HG03432 (cell line): ENCODE results near the gene CELF5.
"Not testable (repeated sequence)": the region's sequence is repeated elsewhere in the genome, so short reads cannot be mapped to it uniquely, and the experiment has no call there.

ENCODE experiments used
- ATAC-seq: cut with Tn5 transposase; IDR thresholded peaks from one replicate; pipeline ENCODE4 v1.9.1; 2021; ENCODE audit warnings: mild to moderate bottlenecking, moderate library complexity; ENCODE audit not compliant: unreplicated experiment

The CELF5 gene

DNA sequence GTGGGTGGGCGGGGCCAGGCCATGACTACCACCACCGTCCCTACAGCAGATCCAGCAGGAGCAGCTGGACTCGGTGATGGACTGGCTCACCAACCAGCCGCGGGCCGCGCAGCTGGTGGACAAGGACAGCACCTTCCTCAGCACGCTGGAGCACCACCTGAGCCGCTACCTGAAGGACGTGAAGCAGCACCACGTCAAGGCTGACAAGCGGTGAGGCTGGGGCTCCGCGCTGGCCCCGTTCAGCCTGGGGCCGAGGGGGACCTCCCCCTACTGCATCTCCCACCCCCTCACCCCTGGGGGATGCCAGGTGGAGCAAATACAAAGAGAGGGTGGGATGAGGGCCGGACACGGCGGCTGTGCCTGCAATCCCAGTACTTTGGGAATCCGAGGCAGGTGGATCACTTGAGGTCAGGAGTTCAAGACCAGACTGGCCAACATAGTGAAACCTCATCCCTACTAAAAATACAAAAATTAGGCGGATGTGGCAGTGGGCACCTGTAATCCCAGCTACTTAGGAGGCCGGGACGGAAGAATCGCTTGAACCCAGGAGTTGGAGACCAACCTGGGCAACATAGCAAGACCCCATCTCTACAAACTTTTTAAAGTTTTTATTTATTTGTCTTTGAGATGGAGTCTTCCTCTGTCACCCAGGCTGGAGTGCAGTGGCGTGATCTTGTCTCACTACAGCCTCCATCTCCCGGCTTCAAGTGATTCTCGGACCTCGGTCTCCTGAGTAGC, 18.1 kb upstream of the CELF5 start:
- ATAC-seq = no peak

DNA sequence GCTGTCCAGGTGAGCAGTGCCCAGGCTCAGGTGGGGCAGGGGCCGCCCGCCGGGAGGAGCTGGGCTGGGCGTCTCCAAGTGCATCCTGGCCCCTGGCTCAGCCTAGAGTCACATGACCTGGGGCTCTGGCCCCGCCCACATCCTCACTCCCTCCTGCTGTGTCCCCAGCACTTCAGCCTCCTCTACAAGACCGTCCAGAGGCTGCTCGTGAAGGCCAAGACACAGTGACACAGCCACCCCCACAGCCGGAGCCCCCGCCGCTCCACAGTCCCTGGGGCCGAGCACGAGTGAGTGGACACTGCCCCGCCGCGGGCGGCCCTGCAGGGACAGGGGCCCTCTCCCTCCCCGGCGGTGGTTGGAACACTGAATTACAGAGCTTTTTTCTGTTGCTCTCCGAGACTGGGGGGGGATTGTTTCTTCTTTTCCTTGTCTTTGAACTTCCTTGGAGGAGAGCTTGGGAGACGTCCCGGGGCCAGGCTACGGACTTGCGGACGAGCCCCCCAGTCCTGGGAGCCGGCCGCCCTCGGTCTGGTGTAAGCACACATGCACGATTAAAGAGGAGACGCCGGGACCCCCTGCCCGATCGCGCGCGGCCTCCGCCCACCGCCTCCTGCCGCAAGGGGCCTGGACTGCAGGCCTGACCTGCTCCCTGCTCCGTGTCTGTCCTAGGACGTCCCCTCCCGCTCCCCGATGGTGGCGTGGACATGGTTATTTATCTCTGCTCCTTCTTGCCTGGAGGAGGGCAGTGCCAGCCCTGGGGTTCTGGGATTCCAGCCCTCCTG, 16.8 kb upstream of the CELF5 start:
- ATAC-seq = no peak

DNA sequence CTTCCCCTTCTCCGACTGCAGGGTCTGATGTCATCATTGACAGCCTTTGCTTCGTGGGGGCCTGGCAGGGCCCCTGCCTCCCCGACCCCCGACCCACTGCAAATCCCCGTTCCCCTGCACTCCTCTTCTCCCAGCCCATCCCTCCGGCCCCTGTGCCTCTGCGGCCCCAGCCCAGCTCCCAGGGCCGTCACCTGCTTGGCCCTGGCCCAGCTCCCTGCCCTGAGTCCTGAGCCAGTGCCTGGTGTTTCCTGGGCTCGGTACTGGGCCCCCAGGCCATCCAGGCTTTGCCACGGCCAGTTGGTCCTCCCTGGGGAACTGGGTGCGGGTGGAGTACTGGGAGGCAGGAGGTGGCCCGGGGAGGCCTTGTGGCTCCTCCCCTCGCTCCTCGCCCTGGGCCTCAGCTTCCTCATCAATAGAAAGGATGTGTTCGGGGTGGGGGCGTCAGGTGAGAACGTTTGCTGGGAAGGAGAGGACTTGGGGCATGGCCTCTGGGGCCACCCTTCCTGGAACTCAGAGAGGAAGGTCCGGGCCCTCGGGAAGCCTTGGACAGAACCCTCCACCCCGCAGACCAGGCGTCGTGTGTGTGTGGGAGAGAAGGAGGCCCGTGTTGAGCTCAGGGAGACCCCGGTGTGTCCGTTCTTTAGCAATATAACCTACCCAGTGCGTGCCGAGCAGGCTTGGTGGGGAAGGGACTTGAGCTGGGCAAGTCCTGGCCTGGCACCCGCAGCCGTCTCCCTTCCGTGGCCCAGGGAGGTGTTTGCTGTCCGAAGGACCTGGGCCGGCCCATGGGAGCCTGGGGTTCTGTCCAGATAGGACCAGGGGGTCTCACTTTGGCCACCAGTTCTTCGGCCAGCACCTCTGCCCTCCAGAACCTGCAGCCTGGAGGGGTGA, 15.9 kb upstream of the CELF5 start:
- no peak for ATAC-seq

DNA sequence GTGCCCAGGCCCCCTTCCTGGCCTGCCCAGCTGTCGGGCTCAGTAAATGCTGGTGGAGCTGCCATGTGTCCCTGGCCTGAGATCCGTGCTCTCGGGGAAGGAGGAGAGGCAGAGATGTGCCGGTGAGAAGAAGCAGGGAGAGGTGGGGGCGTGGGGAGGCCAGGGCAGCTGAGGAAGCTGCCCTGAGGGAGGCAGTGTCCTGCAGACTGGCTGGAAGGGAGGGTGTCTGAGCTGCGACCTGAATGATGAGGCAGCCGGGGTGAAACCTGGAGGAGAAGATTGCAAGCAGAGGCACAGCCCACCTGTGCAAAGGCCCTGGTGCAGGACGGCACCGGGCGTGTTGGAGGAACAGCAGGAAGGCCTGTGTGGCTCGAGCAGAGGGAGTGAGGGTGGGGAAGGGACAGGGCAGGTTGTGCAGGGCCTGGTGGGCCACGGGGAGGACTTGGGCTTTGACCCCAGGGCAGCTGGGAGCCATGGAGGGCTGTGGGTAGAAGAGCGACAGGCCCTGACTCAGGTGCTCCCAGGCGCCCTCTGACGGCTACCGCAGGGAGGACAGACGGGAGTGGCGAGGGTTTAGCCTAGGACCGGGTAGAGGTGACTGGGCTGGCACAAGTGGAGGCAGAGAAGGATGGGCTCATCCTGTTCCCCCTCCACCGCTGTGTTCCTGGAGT, 14.0 kb upstream of the CELF5 start:
- ATAC-seq = no peak

DNA sequence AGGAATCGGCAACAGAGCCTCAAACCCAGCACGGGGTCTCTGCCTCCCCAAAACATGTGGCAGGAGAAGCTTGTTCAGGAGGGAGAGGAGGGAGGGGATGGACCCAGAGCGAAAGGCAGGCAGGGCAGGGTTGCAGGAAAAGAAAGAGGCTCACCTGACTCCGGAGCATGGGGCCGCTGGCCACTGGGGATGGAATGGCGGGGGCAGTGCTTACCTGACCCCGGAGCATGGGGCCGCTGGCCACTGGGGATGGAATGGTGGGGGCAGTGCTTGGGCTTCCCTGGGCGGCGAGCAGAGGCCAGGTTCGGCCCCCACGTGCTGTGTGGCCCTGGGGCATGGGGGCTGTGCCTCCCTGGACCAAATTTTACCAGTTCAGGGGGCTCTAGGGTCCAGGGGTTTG, 13.3 kb upstream of the CELF5 start:
- no peak for ATAC-seq

DNA sequence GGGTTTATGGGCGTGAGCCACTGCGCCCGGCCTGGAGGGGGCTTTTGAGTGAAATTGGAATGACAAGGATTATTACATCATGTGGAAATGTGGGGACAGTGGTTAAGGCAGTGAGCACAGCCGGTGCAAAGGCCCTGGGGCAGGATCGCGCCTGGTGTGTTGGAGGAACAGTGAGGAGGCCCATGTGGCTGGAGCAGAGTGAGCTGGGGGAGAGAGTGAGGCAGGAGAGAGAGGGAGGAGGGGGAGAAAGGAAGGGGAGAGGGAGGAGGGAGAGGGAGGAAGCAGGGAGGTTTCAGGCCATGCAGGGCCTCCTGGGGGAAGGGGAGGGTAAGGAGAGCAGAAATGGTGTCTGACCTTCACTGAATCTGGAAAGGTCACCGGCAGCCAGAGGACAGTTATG, 11.3 kb upstream of the CELF5 start:
- no peak for ATAC-seq

DNA sequence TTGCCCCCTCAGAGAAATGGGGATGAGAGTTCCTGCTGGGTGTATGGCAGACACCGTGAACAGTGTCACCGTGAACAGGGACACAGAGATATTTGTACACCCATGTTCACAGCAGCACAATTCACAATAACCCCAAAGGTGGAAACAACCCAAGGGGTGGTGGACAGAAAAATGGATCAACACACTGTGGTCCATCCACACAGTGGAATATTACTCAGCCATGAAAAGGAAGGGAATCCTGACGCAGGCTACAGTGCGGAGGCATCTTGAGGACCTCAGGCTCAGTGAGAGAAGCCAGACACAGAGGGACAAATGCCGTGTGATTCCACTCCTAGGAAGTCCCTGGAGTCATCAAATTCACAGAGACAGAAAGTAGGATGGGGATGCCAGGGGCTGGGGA, 7.6 kb upstream of the CELF5 start:
- ATAC-seq = no peak

DNA sequence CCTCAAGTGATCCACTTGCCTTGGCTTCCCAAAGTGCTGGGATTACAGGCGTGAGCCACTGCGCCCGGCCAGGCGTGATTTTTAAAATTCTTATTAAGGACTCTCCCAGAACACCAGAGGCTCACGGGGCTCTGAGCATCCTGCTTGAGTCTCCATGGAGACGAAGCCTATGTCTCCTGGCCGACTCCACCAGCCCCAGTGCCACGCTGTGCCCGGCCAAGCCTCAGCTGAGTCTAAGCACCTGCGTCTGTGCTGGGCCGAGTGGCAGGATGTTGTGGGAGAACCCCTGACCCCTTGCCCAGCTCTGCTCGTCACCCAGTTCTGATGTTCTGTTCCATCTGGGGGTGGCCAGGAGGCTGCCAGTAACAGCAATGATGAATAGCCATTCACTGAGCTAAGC, 3.9 kb upstream of the CELF5 start:
- no peak for ATAC-seq

DNA sequence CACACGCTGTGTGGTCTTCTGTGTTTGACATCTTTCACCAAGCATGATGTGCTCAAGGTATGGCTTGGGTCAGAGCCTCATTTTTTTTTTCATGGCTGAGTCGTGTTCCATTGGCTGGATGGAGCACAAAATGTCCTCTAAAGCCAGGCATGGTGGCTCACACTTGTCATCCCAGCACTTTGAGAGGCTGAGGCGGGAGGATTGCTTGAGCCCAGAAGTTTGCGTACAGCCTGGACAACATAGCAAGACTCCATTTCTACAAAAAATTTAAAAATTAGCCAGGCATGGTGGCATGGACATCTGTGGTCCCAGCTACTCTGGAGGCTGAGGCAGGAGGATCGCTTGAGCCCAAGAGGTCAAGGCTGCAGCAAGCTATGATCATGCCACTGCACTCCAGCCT, 2.9 kb upstream of the CELF5 start:
- not testable (repeated sequence) for ATAC-seq

DNA sequence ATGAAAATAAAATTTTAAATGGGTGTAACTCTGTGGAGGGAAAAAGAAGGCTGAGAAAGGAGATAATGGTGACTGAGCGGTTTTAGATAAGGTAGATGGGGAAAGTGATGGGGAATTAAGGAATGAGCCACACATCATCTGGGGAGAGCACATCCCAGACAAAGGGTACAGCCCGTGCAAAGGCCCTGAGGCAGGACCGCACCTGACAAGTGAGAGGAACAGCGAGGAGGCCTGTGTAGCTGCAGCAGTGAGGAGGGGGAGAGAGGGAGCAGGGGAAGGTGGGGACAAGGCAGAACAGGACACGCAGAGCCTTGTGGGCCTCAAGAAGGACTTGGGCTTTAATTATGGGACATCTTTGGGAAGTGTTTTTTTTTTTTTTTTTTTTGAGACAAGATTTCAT, 1.8 kb upstream of the CELF5 start:
- no peak for ATAC-seq

DNA sequence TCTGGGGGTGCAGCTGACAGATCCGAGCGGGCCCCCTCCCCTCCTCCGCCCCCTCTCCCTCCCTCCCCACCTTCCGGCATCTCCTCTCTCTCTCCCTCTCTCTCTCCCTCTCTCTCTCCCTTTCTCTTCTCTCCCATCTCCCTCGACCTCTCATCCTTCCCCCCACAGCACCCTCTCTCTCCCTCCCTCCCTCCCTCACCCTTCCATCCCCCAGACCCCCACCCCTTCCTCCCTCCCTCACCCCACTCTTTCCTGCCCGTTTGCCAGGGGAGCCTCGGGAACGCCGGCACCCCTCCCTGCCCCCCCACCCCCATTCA, 666 bp downstream of the CELF5 start:
- no peak for ATAC-seq

DNA sequence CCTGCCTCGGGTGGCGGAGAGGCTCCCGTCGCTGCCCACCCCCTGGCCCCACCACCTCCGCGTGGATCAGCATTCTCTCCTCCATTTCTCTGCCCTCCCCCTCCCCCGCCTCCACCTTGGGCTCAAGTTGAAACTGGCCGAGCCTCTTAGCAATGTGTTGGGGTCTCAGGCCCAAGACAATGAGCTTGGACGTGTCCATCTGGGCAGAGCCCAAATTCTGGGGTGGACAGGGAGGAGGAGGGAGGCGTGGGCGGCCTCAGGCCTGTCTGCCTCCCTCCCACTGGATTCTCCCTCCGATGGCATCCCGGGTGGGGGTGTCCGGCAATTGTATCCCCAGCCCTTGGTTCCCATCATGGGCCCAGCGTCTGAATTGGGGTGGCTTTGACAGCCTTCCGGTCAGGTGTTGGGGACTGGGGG, 1.2 kb downstream of the CELF5 start:
- ATAC-seq = no peak

DNA sequence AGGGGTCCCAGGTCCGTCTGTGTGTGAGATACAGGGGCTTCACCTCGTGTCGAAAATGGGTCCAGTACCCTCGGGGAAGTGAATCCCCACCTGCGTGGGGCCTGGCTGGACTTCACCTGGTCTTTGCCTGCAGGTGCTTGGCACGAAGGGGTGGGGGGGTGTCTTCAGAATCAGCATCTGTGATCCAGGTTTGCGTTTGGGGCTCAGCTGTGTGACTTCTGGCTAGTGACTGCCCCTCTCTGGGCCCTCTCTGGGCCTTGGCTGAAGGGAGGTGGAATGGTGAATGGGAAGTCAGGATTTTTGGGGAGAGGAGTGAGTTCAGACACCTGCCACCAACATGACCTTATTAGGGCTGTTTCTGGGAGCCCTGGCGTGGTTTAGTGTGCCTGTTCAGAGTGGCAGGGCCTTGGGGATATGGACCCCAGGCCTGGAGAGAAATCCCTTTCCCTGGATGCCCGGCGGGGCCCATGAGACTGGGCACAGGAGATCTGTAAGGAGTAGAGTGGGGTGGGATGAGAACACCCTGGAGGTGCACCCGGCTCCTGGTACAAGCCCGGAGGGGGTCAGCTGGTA, 2.7 kb downstream of the CELF5 start:
- ATAC-seq = no peak

DNA sequence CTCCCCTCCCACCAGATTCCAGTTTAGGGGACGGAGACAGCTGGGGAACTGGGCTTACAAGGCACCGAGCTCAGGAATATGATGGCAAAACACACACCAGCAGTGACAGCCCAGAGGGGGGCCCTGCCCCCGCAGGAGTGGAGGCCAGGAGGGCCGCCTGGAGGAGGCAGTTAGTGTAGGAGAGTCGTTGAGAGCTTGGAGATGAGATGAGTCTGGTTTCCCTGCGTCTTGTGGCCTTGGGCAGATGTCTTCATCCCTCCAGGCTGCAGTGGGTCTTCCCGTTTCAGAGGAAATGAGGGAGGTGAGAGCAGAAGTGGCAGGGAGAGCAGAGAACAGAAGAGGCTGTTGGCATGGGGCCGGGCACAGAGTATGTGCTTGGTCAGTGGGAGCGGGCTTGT, 4.9 kb downstream of the CELF5 start:
- no peak for ATAC-seq

DNA sequence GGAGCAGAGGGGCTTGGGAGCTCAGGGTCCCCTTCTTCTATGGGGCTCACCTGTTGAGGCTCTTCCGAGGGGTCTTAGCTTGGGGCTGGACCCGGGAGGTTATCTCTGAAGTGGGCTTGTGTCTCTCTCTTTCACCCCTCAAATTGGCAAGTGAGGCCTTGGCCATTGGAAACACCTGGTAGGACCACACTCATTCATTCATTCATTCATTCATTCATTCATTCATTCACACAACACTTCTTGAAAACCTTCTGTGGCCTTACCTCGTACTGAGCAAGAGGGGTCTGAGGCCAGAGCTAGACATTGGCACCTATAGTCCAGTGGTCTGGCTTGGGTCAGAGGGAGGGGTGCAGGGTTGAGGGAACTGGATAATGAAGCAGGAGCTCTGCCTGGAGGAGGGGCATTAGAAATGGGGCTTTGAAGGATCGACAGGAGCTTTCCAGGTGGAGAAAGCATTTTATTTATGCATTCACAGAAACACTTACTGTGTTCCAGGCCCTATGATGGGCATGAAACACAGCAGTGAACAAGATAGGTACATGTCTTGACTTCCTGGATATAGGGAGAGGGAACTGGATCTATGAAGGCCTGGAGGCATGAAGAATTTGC, 5.5 kb downstream of the CELF5 start:
- ATAC-seq = no peak

DNA sequence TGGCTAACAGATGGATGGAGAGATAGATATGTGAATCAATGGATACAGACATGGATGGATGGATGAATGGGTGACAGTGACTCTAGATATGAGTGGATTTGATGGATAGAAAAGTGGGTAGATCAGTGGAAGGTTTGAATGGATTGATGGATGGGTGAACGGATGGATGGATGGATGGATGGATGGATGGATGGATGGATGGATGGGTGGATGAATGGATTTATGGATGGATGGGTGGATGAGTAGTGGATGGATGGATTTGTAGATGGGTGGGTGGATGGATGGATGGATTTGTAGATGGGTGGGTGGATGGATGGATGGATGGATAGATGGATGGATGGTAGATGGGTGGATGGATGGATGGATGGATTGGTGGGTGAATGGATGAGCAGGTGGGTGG, 6.8 kb downstream of the CELF5 start:
- no peak for ATAC-seq

DNA sequence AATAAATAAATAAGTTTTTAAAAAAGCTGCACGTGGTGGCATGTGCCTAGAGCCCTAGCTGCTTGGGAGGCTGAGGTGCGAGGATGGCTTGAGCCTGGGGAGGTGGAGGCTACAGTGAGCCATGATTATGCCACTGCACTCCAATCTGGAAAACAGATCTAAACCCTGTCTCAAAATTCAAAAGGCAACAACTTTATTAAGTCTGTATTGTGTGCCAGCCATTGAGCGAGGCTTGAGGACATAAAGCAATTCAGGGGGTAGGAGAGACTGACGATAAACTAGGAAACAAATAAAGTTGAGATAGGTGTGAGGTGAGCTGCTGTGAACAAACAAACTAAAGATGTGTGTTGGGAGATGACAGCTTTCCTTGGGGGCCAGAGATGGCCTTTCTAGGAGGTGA, 8.7 kb downstream of the CELF5 start:
- ATAC-seq = no peak

DNA sequence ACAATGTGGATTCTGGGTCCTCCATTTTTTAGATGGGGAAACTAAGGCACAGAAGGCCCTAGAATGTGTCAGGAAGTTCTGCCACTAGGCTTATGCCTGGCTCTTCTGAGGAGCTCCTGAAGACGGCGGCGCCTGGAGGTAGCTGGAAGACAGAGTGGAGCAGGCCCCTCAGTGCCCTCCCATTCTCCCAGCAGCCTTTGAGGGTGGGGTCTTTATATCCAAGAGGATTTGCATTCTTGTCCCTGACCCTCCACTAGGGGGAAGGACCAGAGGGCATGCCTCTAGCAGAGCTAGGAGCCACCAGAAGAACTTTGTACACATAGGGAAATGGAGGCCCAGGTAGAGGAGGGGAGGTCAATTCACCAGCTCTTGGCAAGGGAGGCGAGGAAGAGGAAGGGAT, 9.4 kb downstream of the CELF5 start:
- ATAC-seq = no peak

DNA sequence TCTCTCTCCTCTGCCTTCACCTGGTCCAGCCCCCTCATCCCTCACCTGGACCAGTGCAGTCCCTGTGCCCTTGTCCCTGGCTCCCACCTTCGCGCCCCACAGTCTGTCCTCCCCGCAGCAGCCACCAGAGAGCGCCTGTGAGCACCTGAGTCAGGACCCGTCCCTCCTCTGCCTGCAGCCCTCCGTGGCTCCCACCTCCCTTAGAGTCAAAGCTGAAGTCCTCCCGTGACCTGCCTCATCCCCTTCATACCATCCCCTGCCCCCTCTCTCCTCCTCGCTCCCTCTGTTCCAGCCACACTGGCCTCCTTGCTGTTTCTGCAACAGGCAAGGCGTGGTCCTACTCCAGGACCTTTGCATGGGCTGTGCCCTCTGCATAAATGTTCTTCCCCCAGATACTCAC, 10.3 kb downstream of the CELF5 start:
- no peak for ATAC-seq

DNA sequence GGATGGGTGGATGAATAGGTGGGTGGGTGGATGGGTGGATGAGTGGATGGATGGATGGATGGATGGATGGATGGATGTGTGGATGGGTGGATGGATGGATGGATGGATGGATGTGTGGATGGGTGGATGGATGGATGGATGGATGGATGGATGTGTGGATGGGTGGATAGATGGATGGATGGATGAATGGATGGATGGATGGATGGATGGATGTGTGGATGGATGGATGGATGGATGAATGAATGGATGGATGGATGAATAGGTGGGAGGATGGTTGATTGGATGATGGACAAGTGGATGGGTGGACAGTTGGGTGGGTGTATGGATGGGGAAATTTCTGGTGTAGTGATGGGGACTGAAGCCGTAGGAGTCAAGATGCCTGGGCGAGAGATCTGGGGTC, 11.1 kb downstream of the CELF5 start:
- ATAC-seq = not testable (repeated sequence)
